HUES6 (cell line): ENCODE data around the gene KIF6.

Source experiments
- H3K27ac ChIP-seq: 2 replicates; pipeline ENCODE4 v1.7.0; 2013; ENCODE audit warnings: low read depth, mild to moderate bottlenecking, low read length, inconsistent platforms
- H3K27me3 ChIP-seq: 2 replicates; pipeline ENCODE4 v1.6.1; 2013; ENCODE audit warnings: low read length; ENCODE audit not compliant: control insufficient read depth, insufficient read depth
- H3K36me3 ChIP-seq: 2 replicates; pipeline ENCODE4 v1.6.1; 2013; ENCODE audit warnings: low read length; ENCODE audit not compliant: control insufficient read depth, insufficient read depth
- H3K4me1 ChIP-seq: 2 replicates; pipeline ENCODE4 v1.6.1; 2013; ENCODE audit warnings: low read length; ENCODE audit not compliant: control insufficient read depth, insufficient read depth
- H3K4me3 ChIP-seq: 2 replicates; pipeline ENCODE4 v1.5.1; 2013; ENCODE audit warnings: low read depth, low read length
- H3K9ac ChIP-seq: one replicate; pipeline ENCODE4 v1.6.1; 2013; ENCODE audit warnings: mild to moderate bottlenecking, low read length
- H3K9me3 ChIP-seq: 2 replicates; pipeline ENCODE4 v1.6.1; 2013; ENCODE audit warnings: low read depth, low read length; ENCODE audit not compliant: control insufficient read depth, insufficient read depth

KIF6 gene

GRCh38 chr6:39312912-39313525, 412.2 kb downstream of the KIF6 start:
- Histone ChIP-seq H3K27me3 (peaks cover 76% of the 10 kb centered on the region), H3K4me3 (peak overlapping the region; percentile 69), H3K4me1 (0 out of 2 replicates have a peak, but pooled peaks cover 2% of the 10 kb centered on the region), H3K9ac (peak overlapping the region; percentile 38), H3K9me3 (no peaks in the 10 kb centered on the region), H3K36me3 (no peaks in the 10 kb centered on the region), H3K27ac (no peak overlapping the region)

GRCh38 chr6:39310542-39310941, 414.7 kb downstream of the KIF6 start:
- Histone ChIP-seq H3K4me1 (0 out of 2 replicates have a peak, but pooled peaks cover 2% of the 10 kb centered on the region), H3K27ac (no peak overlapping the region), H3K36me3 (no peaks in the 10 kb centered on the region), H3K27me3 (peaks cover 53% of the 10 kb centered on the region), H3K4me3 (no peak overlapping the region), H3K9me3 (no peaks in the 10 kb centered on the region), H3K9ac (no peak overlapping the region)

- Histone ChIP-seq H3K27ac (no peak overlapping the region), H3K4me3 (no peak overlapping the region), H3K9ac (no peak overlapping the region), H3K9me3 (no peaks in the 10 kb centered on the region), H3K4me1 (0 out of 2 replicates have a peak, but pooled peaks cover 2% of the 10 kb centered on the region), H3K36me3 (no peaks in the 10 kb centered on the region), H3K27me3 (peaks cover 48% of the 10 kb centered on the region)
Measured at GRCh38 chr6:39309942-39310531, 415.2 kb downstream of the KIF6 start.

- no peak overlapping the region for H3K9ac ChIP-seq
- H3K9me3 ChIP-seq = no peaks in the 10 kb centered on the region
- peaks cover 5% of the 10 kb centered on the region; the same call in 1 of the 2 replicates for H3K4me1 ChIP-seq
- peaks cover 22% of the 10 kb centered on the region for H3K27me3 ChIP-seq
- no peak overlapping the region for H3K4me3 ChIP-seq
- no peaks in the 10 kb centered on the region for H3K36me3 ChIP-seq
- H3K27ac ChIP-seq = no peak overlapping the region
Measured at GRCh38 chr6:39307462-39307861, 417.7 kb downstream of the KIF6 start.

- Histone ChIP-seq H3K27me3 (no peaks in the 10 kb centered on the region), H3K9ac (no peak overlapping the region), H3K4me3 (no peak overlapping the region), H3K36me3 (no peaks in the 10 kb centered on the region), H3K27ac (no peak overlapping the region), H3K4me1 (peaks cover 6% of the 10 kb centered on the region; the same call in 1 of the 2 replicates), H3K9me3 (no peaks in the 10 kb centered on the region)
Measured at GRCh38 chr6:39304951-39305350, 420.3 kb downstream of the KIF6 start.

- Histone ChIP-seq H3K27me3 (no peaks in the 10 kb centered on the region), H3K9me3 (no peaks in the 10 kb centered on the region), H3K4me3 (no peak overlapping the region), H3K27ac (no peak overlapping the region), H3K36me3 (no peaks in the 10 kb centered on the region), H3K9ac (no peak overlapping the region), H3K4me1 (peaks cover 6% of the 10 kb centered on the region; the same call in 1 of the 2 replicates)
Measured at GRCh38 chr6:39303425-39304153, 421.6 kb downstream of the KIF6 start.

- no peaks in the 10 kb centered on the region for H3K9me3 ChIP-seq
- H3K4me1 ChIP-seq = peaks cover 6% of the 10 kb centered on the region; the same call in 1 of the 2 replicates
- H3K36me3 ChIP-seq = no peaks in the 10 kb centered on the region
- H3K27me3 ChIP-seq = no peaks in the 10 kb centered on the region
- H3K27ac ChIP-seq = no peak overlapping the region
- H3K4me3 ChIP-seq = no peak overlapping the region
- H3K9ac ChIP-seq = no peak overlapping the region
Measured at GRCh38 chr6:39302669-39303424, 422.4 kb downstream of the KIF6 start.

GRCh38 chr6:39302011-39302410, 423.2 kb downstream of the KIF6 start:
- no peak overlapping the region for H3K27ac ChIP-seq
- H3K9ac ChIP-seq = no peak overlapping the region
- peaks cover 6% of the 10 kb centered on the region; the same call in 1 of the 2 replicates for H3K4me1 ChIP-seq
- H3K27me3 ChIP-seq = no peaks in the 10 kb centered on the region
- no peaks in the 10 kb centered on the region for H3K9me3 ChIP-seq
- H3K4me3 ChIP-seq = no peak overlapping the region
- no peaks in the 10 kb centered on the region for H3K36me3 ChIP-seq

GRCh38 chr6:39301606-39302005, 423.6 kb downstream of the KIF6 start:
- no peak overlapping the region for H3K4me3 ChIP-seq
- H3K4me1 ChIP-seq = peaks cover 6% of the 10 kb centered on the region; the same call in 1 of the 2 replicates
- no peaks in the 10 kb centered on the region for H3K36me3 ChIP-seq
- no peak overlapping the region for H3K9ac ChIP-seq
- H3K27ac ChIP-seq = no peak overlapping the region
- H3K27me3 ChIP-seq = no peaks in the 10 kb centered on the region
- no peaks in the 10 kb centered on the region for H3K9me3 ChIP-seq

- Histone ChIP-seq H3K36me3 (no peaks in the 10 kb centered on the region), H3K4me3 (no peak overlapping the region), H3K9ac (no peak overlapping the region), H3K27me3 (no peaks in the 10 kb centered on the region), H3K9me3 (no peaks in the 10 kb centered on the region), H3K4me1 (peaks cover 10% of the 10 kb centered on the region; the same call in 1 of the 2 replicates), H3K27ac (no peak overlapping the region)
Measured at GRCh38 chr6:39300739-39301138, 424.5 kb downstream of the KIF6 start.
